Neural cell (in vitro differentiated cells): Measurements from ENCODE around the gene HPX. TPM values are rescaled to one million over a fixed set of nuclear protein-coding genes. Genes with fewer than 3 reads are reported as not detected.

Experiments
- H2AFZ ChIP-seq: fragments of 200-600, 300-800 bp; sonication (generic), shearing (Covaris generic); 2 replicates; pipeline ENCODE4 v1.6.0; 2014; ENCODE audit warnings: low read depth, mild to moderate bottlenecking, antibody characterized with exemption, low read length, moderate library complexity
- H3F3A ChIP-seq: fragments of 200-600 bp; shearing (Covaris generic); 2 replicates; pipeline ENCODE4 v1.6.1; 2016; ENCODE audit warnings: mild to moderate bottlenecking, moderate library complexity, mixed read lengths, antibody characterized with exemption, low read length; ENCODE audit not compliant: insufficient read depth, poor library complexity, severe bottlenecking
- H3K27ac ChIP-seq: fragments of 200-600, 300-800 bp; sonication (generic), shearing (Covaris generic); 2 replicates; pipeline ENCODE4 v1.5.1; 2014; ENCODE audit warnings: mild to moderate bottlenecking, low read length, moderate library complexity
- H3K27me3 ChIP-seq: fragments of 300-800, 200-600 bp; sonication (generic), shearing (Covaris generic); 2 replicates; pipeline ENCODE4 v1.6.0; 2014; ENCODE audit warnings: mild to moderate bottlenecking, low read depth, low read length, moderate library complexity; ENCODE audit not compliant: insufficient read depth
- H3K36me3 ChIP-seq: fragments of 300-800, 200-600 bp; sonication (generic), shearing (Covaris generic); 2 replicates; pipeline ENCODE4 v1.5.1; 2014; ENCODE audit warnings: mild to moderate bottlenecking, antibody characterized with exemption, low read length, moderate library complexity; ENCODE audit not compliant: insufficient read depth
- H3K4me2 ChIP-seq: fragments of 300-800, 200-600 bp; sonication (generic), shearing (Covaris generic); 2 replicates; pipeline ENCODE4 v1.6.0; 2014; ENCODE audit warnings: mild to moderate bottlenecking, low read length
- H3K4me3 ChIP-seq: fragments of 300-800, 200-600 bp; sonication (generic), shearing (Covaris generic); 2 replicates; pipeline ENCODE4 v1.5.1; 2014; ENCODE audit warnings: mild to moderate bottlenecking, low read length, moderate library complexity
- H3K79me2 ChIP-seq: fragments of 200-600 bp; shearing (Covaris generic); replicated peaks from 2 replicates; pipeline ENCODE4 v1.6.0; 2014; ENCODE audit warnings: mild to moderate bottlenecking, low read length, moderate library complexity; ENCODE audit not compliant: insufficient read depth
- H3K9ac ChIP-seq: fragments of 300-800, 200-600 bp; sonication (generic), shearing (Covaris generic); 2 replicates; pipeline ENCODE4 v1.6.1; 2016; ENCODE audit warnings: mild to moderate bottlenecking, low read length, mixed read lengths
- H3K9me2 ChIP-seq: fragments of 200-600 bp; shearing (Covaris generic); 2 replicates; pipeline ENCODE4 v1.6.1; 2016; ENCODE audit warnings: mild to moderate bottlenecking, low read length, mixed read lengths; ENCODE audit not compliant: insufficient read depth
- H3K9me3 ChIP-seq: fragments of 200-600, 300-800 bp; sonication (generic), shearing (Covaris generic); 2 replicates; pipeline ENCODE4 v1.6.1; 2016; ENCODE audit warnings: mild to moderate bottlenecking, mixed run types, low read length, moderate library complexity, mixed read lengths
- H4K20me1 ChIP-seq: fragments of 200-600 bp; shearing (Covaris generic); 2 replicates; pipeline ENCODE4 v1.6.1; 2016; ENCODE audit warnings: mild to moderate bottlenecking, mixed run types; ENCODE audit not compliant: insufficient read depth
- EP300 ChIP-seq: fragments of 450-650 bp; conservative IDR thresholded peaks from 2 replicates; pipeline ENCODE4 v1.6.1; 2014; ENCODE audit warnings: antibody characterized with exemption, mild to moderate bottlenecking, moderate library complexity; ENCODE audit not compliant: poor library complexity, severe bottlenecking
- EZH2 ChIP-seq: fragments of 200-600, 300-800 bp; shearing (Covaris generic), sonication (generic); IDR thresholded peaks from 2 replicates; pipeline ENCODE4 v1.6.1; 2014; ENCODE audit warnings: antibody characterized with exemption, low read length, borderline replicate concordance, mild to moderate bottlenecking; ENCODE audit not compliant: insufficient read depth, poor library complexity, severe bottlenecking
- MXI1 ChIP-seq: fragments of 450-650 bp; conservative IDR thresholded peaks from 2 replicates; pipeline ENCODE4 v1.6.1; 2014; ENCODE audit warnings: antibody characterized with exemption, mild to moderate bottlenecking; ENCODE audit not compliant: poor library complexity, severe bottlenecking
- POLR2AphosphoS5 ChIP-seq: IDR thresholded peaks from 2 replicates; pipeline ENCODE4 v1.6.1; 2012
- RAD21 ChIP-seq: fragments of 450-650 bp; conservative IDR thresholded peaks from 2 replicates; pipeline ENCODE4 v1.6.1; 2014; ENCODE audit warnings: antibody characterized with exemption, mild to moderate bottlenecking, moderate library complexity
- SMC3 ChIP-seq: fragments of 450-650 bp; conservative IDR thresholded peaks from 2 replicates; pipeline ENCODE4 v1.6.1; 2014; ENCODE audit warnings: antibody characterized with exemption, mild to moderate bottlenecking, moderate library complexity; ENCODE audit not compliant: poor library complexity
- TAF1 ChIP-seq: IDR thresholded peaks from 2 replicates; pipeline ENCODE4 v1.6.1; 2012; ENCODE audit warnings: low read depth
- polyA plus RNA-seq: library from polyadenylated mRNA; depleted of rRNA; stranded (reverse); fragments of >200 nt; gene quantifications from 2 replicates; pipeline ENCODE4 v1.2.3, GENCODE V29; 2014
- TF ChIP-seq, protein P1 (sequence below): IDR thresholded peaks from 2 replicates; pipeline ENCODE4 v1.6.1; 2012; ENCODE audit warnings: borderline replicate concordance
- TF ChIP-seq, protein P2 (sequence below): fragments of 450-650 bp; IDR thresholded peaks from 2 replicates; pipeline ENCODE4 v1.5.1; 2014; ENCODE audit warnings: antibody characterized with exemption, mild to moderate bottlenecking, moderate library complexity; ENCODE audit not compliant: poor library complexity, severe bottlenecking

HPX gene
- polyA plus RNA-seq, 1 donor from 2014 or later, result 11.1 TPM

DNA sequence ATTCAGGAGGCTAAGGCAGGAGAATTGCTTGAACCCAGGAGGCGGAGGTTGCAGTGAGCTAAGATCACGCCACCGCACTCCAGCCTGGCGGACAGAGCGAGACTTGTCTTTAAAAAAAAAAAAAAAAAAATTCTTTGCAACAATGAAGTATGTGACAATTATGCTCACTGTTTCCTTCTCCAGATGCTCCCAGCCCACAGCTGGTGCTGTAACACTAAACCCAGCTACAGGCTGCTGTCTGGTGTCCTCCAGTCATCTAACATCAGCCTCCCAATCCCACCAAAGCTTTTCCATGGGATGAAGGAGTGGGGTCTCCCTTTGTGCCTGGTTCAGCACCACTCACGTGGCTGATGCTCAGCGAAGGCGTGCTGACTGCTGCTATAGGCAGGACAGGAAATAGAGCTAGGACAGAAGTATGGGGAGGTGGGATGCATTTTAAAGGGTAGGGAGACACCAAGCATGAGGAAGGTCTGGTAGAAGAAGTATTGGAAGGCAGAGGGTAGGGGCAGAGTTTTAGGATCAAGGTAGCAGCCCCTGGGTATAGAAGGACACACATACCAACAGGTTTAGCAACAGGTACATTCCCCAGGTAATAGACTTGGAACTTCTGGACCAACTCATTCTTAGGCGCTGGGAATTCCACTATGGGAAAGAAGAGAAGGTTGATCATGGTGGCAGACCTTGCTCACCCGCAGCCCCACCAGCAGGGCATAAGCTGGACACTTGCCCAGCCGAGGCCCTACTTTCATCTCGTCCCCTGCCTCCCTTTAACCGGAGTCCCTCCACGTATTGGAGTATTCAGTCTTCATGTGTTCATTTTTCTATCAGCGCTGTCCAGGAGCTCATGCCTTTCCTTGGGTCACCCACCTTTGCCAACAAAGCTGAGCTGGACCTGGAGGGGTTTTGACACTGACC lies 40.1 kb downstream of the HPX start:
- TF ChIP-seq EZH2, result no peak
- TF ChIP-seq MXI1, result no peak
- TF ChIP-seq POLR2AphosphoS5, result no peak
- TF ChIP-seq TAF1, result no peak
- no peak for TF ChIP-seq RAD21
- no peak for TF ChIP-seq SMC3
- no peak for TF ChIP-seq EP300
- TF ChIP-seq, protein P1, sequence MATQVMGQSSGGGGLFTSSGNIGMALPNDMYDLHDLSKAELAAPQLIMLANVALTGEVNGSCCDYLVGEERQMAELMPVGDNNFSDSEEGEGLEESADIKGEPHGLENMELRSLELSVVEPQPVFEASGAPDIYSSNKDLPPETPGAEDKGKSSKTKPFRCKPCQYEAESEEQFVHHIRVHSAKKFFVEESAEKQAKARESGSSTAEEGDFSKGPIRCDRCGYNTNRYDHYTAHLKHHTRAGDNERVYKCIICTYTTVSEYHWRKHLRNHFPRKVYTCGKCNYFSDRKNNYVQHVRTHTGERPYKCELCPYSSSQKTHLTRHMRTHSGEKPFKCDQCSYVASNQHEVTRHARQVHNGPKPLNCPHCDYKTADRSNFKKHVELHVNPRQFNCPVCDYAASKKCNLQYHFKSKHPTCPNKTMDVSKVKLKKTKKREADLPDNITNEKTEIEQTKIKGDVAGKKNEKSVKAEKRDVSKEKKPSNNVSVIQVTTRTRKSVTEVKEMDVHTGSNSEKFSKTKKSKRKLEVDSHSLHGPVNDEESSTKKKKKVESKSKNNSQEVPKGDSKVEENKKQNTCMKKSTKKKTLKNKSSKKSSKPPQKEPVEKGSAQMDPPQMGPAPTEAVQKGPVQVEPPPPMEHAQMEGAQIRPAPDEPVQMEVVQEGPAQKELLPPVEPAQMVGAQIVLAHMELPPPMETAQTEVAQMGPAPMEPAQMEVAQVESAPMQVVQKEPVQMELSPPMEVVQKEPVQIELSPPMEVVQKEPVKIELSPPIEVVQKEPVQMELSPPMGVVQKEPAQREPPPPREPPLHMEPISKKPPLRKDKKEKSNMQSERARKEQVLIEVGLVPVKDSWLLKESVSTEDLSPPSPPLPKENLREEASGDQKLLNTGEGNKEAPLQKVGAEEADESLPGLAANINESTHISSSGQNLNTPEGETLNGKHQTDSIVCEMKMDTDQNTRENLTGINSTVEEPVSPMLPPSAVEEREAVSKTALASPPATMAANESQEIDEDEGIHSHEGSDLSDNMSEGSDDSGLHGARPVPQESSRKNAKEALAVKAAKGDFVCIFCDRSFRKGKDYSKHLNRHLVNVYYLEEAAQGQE, result no peak
- TF ChIP-seq, protein P2, sequence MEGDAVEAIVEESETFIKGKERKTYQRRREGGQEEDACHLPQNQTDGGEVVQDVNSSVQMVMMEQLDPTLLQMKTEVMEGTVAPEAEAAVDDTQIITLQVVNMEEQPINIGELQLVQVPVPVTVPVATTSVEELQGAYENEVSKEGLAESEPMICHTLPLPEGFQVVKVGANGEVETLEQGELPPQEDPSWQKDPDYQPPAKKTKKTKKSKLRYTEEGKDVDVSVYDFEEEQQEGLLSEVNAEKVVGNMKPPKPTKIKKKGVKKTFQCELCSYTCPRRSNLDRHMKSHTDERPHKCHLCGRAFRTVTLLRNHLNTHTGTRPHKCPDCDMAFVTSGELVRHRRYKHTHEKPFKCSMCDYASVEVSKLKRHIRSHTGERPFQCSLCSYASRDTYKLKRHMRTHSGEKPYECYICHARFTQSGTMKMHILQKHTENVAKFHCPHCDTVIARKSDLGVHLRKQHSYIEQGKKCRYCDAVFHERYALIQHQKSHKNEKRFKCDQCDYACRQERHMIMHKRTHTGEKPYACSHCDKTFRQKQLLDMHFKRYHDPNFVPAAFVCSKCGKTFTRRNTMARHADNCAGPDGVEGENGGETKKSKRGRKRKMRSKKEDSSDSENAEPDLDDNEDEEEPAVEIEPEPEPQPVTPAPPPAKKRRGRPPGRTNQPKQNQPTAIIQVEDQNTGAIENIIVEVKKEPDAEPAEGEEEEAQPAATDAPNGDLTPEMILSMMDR, result no peak
- Histone ChIP-seq H3K9me3 (no peaks in the 10 kb centered on the region), H3K9ac (no peak overlapping the region), H3K36me3 (no peaks in the 10 kb centered on the region), H3K4me2 (no peak overlapping the region), H3K9me2 (no peaks in the 10 kb centered on the region), H3K27me3 (no peaks in the 10 kb centered on the region), H3K79me2 (peaks cover 29% of the 10 kb centered on the region), H4K20me1 (no peaks in the 10 kb centered on the region), H3K27ac (no peak overlapping the region), H3F3A (no peaks in the 10 kb centered on the region), H3K4me3 (no peak overlapping the region), H2AFZ (no peak overlapping the region)

DNA sequence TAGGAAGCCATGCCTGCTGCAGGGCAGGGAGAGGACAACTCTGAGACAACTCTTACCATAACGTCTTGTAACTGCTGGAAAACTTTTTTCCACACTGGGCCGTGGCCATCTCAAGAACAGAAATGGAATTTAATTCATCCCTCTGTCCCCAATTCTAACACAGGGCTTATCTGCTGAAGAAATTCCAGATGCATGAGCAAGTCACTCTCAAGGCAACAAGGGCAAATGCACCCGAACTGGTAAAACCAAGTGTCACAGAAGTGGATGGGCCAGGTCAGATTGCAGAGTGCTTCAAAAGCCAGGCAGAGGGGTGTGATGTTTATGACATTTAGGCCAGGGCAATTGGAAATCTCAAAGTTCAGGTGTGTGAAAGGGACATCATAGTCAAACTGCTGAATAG lies 43.2 kb downstream of the HPX start:
- Histone ChIP-seq H3K4me2 (no peak overlapping the region), H3K27me3 (no peaks in the 10 kb centered on the region), H3K27ac (no peak overlapping the region), H3K79me2 (peaks cover 1% of the 10 kb centered on the region), H3F3A (no peaks in the 10 kb centered on the region), H3K9ac (no peak overlapping the region), H2AFZ (no peak overlapping the region), H3K9me2 (no peaks in the 10 kb centered on the region), H3K9me3 (no peaks in the 10 kb centered on the region), H3K36me3 (no peaks in the 10 kb centered on the region), H4K20me1 (no peaks in the 10 kb centered on the region), H3K4me3 (no peak overlapping the region)
- TF ChIP-seq POLR2AphosphoS5, result no peak
- TF ChIP-seq, protein P2, result no peak
- TF ChIP-seq MXI1, result no peak
- TF ChIP-seq RAD21, result no peak
- TF ChIP-seq TAF1, result no peak
- no peak for TF ChIP-seq EZH2
- TF ChIP-seq, protein P1, result no peak
- no peak for TF ChIP-seq EP300
- no peak for TF ChIP-seq SMC3
